Ovary (tissue), 3 donors: ENCODE results near the gene GRID1.

Source experiments
- EP300 ChIP-seq: sonication (generic); formaldehyde crosslinking; IDR thresholded peaks from one replicate; pipeline ENCODE4 v1.6.1; 2017; ENCODE audit warnings: antibody characterized with exemption
- POLR2A ChIP-seq: fragments of 450-650 bp; IDR thresholded peaks from one replicate; pipeline ENCODE4 v1.6.1; 2017; ENCODE audit warnings: antibody characterized with exemption, mild to moderate bottlenecking, moderate library complexity
- TF ChIP-seq, protein P1 (sequence below), 3 donors: fragments of 450-650 bp in 2 of 3; fragments of 200-600 bp in 1 of 3; IDR thresholded peaks; one replicate each; pipeline versions ENCODE4 v1.5.1 to v1.8.0; 2016 to 2022; ENCODE audit warnings: antibody characterized with exemption in 3 of 3, mild to moderate bottlenecking in 1 of 3
- donor health status: DM: no; HTN: no; CAD: no.

DNA sequence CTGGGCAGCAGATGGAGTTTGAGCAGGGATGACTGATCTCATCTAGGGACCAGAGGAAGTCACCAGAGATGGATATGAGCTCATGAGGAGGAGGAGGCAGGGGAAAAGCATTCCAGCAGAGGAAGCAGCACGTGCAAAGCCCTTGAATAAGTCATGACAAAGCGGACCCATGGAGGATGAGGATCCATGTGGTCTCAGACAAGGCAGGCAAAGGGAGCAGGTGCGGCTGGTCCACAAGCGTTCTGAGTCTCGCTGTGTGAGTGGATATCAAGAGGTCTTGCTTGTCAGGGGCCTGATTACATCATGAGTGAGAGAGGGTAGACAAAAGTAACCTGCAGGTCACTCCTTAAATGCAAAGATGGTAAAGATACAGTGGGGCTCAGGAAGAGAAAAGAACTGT is 307.6 kb downstream of the GRID1 start:
- TF ChIP-seq, protein P1, sequence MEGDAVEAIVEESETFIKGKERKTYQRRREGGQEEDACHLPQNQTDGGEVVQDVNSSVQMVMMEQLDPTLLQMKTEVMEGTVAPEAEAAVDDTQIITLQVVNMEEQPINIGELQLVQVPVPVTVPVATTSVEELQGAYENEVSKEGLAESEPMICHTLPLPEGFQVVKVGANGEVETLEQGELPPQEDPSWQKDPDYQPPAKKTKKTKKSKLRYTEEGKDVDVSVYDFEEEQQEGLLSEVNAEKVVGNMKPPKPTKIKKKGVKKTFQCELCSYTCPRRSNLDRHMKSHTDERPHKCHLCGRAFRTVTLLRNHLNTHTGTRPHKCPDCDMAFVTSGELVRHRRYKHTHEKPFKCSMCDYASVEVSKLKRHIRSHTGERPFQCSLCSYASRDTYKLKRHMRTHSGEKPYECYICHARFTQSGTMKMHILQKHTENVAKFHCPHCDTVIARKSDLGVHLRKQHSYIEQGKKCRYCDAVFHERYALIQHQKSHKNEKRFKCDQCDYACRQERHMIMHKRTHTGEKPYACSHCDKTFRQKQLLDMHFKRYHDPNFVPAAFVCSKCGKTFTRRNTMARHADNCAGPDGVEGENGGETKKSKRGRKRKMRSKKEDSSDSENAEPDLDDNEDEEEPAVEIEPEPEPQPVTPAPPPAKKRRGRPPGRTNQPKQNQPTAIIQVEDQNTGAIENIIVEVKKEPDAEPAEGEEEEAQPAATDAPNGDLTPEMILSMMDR (IDR thresholded peaks at IDR 0.05): no peak
- TF ChIP-seq EP300 (no peak), POLR2A (no peak)
